GM19099 (cell line): ENCODE data around the gene CADPS.

Experiments used
- POLR2A ChIP-seq: IDR thresholded peaks from 3 replicates; pipeline ENCODE4 v1.6.1; 2011; ENCODE audit warnings: low read depth; ENCODE audit not compliant: insufficient read length; ENCODE audit errors: extremely low read depth

CADPS gene

GRCh38 chr3:62874711-62875557 lies at the start of gene CADPS:
TSS of gene CADPS (minus strand) at chr3:62875416. CDS start at chr3:62875029, 387 bp downstream.
- TF ChIP-seq POLR2A = no peak

- no peak for TF ChIP-seq POLR2A
Measured at GRCh38 chr3:62923066-62923465, 47.9 kb upstream of the CADPS start.

GRCh38 chr3:62922326-62922725 lies 47.1 kb upstream of the CADPS start:
- TF ChIP-seq POLR2A = no peak

- no peak for TF ChIP-seq POLR2A
Measured at GRCh38 chr3:62920466-62920784, 45.2 kb upstream of the CADPS start.

GRCh38 chr3:62919784-62920465 lies 44.7 kb upstream of the CADPS start:
- TF ChIP-seq POLR2A = no peak

- TF ChIP-seq POLR2A = no peak
Measured at GRCh38 chr3:62918777-62919176, 43.6 kb upstream of the CADPS start.

- no peak for TF ChIP-seq POLR2A
Measured at GRCh38 chr3:62918131-62918530, 42.9 kb upstream of the CADPS start.

- no peak for TF ChIP-seq POLR2A
Measured at GRCh38 chr3:62911526-62911925, 36.3 kb upstream of the CADPS start.

GRCh38 chr3:62905331-62905730 lies 30.1 kb upstream of the CADPS start:
- TF ChIP-seq POLR2A = no peak

- TF ChIP-seq POLR2A = no peak
Measured at GRCh38 chr3:62898530-62899496, 23.6 kb upstream of the CADPS start.

GRCh38 chr3:62895901-62896300 lies 20.7 kb upstream of the CADPS start:
- TF ChIP-seq POLR2A = no peak

GRCh38 chr3:62892951-62893350 lies 17.7 kb upstream of the CADPS start:
- no peak for TF ChIP-seq POLR2A

GRCh38 chr3:62892045-62892444 lies 16.8 kb upstream of the CADPS start:
- TF ChIP-seq POLR2A = no peak

GRCh38 chr3:62888778-62889177 lies 13.6 kb upstream of the CADPS start:
- TF ChIP-seq POLR2A = no peak

GRCh38 chr3:62888180-62888579 lies 13.0 kb upstream of the CADPS start:
- TF ChIP-seq POLR2A = no peak
